B cell (primary cell): Measurements from ENCODE around the gene TMEM26. TPM values are rescaled to one million over a fixed set of nuclear protein-coding genes. Genes with fewer than 3 reads are reported as not detected.
A peak's percentile ranks its signal among the peaks of the same experiment; 100 is the strongest.

Source experiments
- ATAC-seq: fragments of 200-7000 bp; cut with Tn5 transposase; one replicate; pipeline ENCODE4 v1.10.0; 2021; ENCODE audit warnings: low read depth, mild to moderate bottlenecking, moderate number of reproducible peaks, moderate library complexity
- CTCF ChIA-PET: fragments of 350-600 bp; sonication (Branson Sonifier 250); formaldehyde crosslinking; loops from one replicate; lab custom pipeline; 2021; ENCODE audit warnings: antibody characterized with exemption, inconsistent platforms; lab: Charles Lee
- POLR2A ChIA-PET: fragments of 350-600 bp; sonication (Branson Sonifier 250); formaldehyde crosslinking; loops from one replicate; lab custom pipeline; 2021; ENCODE audit warnings: antibody characterized with exemption; lab: Charles Lee
- DNase-seq: peaks from one replicate; pipeline ENCODE4 v3.0.0; 2013
- H2AFZ ChIP-seq: 2 replicates; pipeline ENCODE4 v1.6.1; 2012; ENCODE audit warnings: mild to moderate bottlenecking, low read depth, low read length; ENCODE audit not compliant: insufficient read depth, poor library complexity, severe bottlenecking
- H3K27ac ChIP-seq, 2 donors: 1 replicate in 1 of 2; 2 replicates in 1 of 2; pipeline ENCODE4 v1.5.1; 2012 to 2013; ENCODE audit warnings: low read length in 2 of 2, mild to moderate bottlenecking in 2 of 2, moderate library complexity in 1 of 2
- H3K27me3 ChIP-seq, 4 experiments: fragments of 200-600 bp in 1 of 4; sonication (generic) in 1 of 4; replicated peaks in 1 of 4; 1 replicate in 2 of 4; 2 replicates in 2 of 4; pipeline versions ENCODE4 v1.6.1 to v1.7.0; 2013 to 2016; ENCODE audit warnings: low read length in 3 of 4, mild to moderate bottlenecking in 2 of 4, mixed read lengths in 1 of 4, moderate library complexity in 1 of 4; ENCODE audit not compliant: insufficient read depth in 4 of 4, control insufficient read depth in 3 of 4; ENCODE audit errors: control extremely low read depth in 1 of 4
- H3K36me3 ChIP-seq, 2 experiments: replicated peaks in 1 of 2; 1 replicate in 1 of 2; 2 replicates in 1 of 2; pipeline versions ENCODE4 v1.6.1 to v1.7.1; 2013; ENCODE audit warnings: low read length in 1 of 2; ENCODE audit not compliant: insufficient read depth in 2 of 2, control insufficient read depth in 1 of 2; ENCODE audit errors: control extremely low read depth in 1 of 2, extremely low read depth in 1 of 2
- H3K4me1 ChIP-seq, 2 donors: fragments of 200-600 bp in 1 of 2; sonication (generic) in 1 of 2; 1 replicate in 1 of 2; 2 replicates in 1 of 2; pipeline versions ENCODE4 v1.5.1 to v1.6.1; 2013 to 2017; ENCODE audit warnings: low read length in 2 of 2; ENCODE audit not compliant: control insufficient read depth in 2 of 2, insufficient read depth in 2 of 2
- H3K4me2 ChIP-seq: replicated peaks from 2 replicates; pipeline ENCODE3; 2012; ENCODE audit warnings: mild to moderate bottlenecking, low read depth, low read length; ENCODE audit not compliant: poor library complexity, severe bottlenecking
- H3K4me3 ChIP-seq, 5 experiments: fragments of 200-600 bp in 1 of 5; sonication (generic) in 1 of 5; 1 replicate in 3 of 5; 2 replicates in 2 of 5; pipeline versions ENCODE4 v1.5.1 to v1.7.0; 2011 to 2016; ENCODE audit warnings: low read length in 4 of 5, mild to moderate bottlenecking in 4 of 5, low read depth in 2 of 5, control low read depth in 1 of 5, moderate library complexity in 1 of 5; ENCODE audit not compliant: insufficient read depth in 1 of 5; ENCODE audit errors: control extremely low read depth in 1 of 5, extremely low read depth in 1 of 5
- H3K79me2 ChIP-seq: fragments of 200-600 bp; sonication (generic); one replicate; pipeline ENCODE4 v1.6.0; 2016; ENCODE audit warnings: low read length; ENCODE audit not compliant: control insufficient read depth, insufficient read depth
- H3K9ac ChIP-seq: fragments of 200-600 bp; sonication (generic); 2 replicates; pipeline ENCODE4 v1.6.1; 2017; ENCODE audit warnings: mild to moderate bottlenecking, low read length, moderate library complexity
- H3K9me3 ChIP-seq, 3 donors: one replicate each; pipeline versions ENCODE4 v1.6.1 to v1.7.1; 2013; ENCODE audit warnings: low read length in 2 of 3; ENCODE audit not compliant: control insufficient read depth in 2 of 3, insufficient read depth in 1 of 3; ENCODE audit errors: control extremely low read depth in 1 of 3
- H4K20me1 ChIP-seq: 2 replicates; pipeline ENCODE4 v1.6.0; 2012; ENCODE audit warnings: mild to moderate bottlenecking, low read length; ENCODE audit not compliant: insufficient read depth, control insufficient read depth, poor library complexity, severe bottlenecking
- H3K27ac Mint-ChIP-seq: one replicate; pipeline ENCODE4 v1.8.0; 2021; ENCODE audit warnings: mixed read lengths
- H3K27me3 Mint-ChIP-seq: one replicate; pipeline ENCODE4 v1.8.0; 2021; ENCODE audit warnings: mixed read lengths
- H3K4me1 Mint-ChIP-seq: one replicate; pipeline ENCODE4 v1.8.0; 2021; ENCODE audit warnings: mixed read lengths
- H3K4me3 Mint-ChIP-seq: one replicate; pipeline ENCODE4 v1.8.0; 2021; ENCODE audit warnings: mixed read lengths
- H3K9me3 Mint-ChIP-seq: one replicate; pipeline ENCODE4 v1.8.0; 2022; ENCODE audit warnings: mixed read lengths; ENCODE audit not compliant: insufficient read depth
- CTCF ChIP-seq: fragments of 200-600 bp; IDR thresholded peaks from one replicate; pipeline ENCODE4 v1.8.0; 2022; ENCODE audit warnings: antibody characterized with exemption, mild to moderate bottlenecking
- EZH2 ChIP-seq: IDR thresholded peaks from 2 replicates; pipeline ENCODE4 v1.6.1; 2012; ENCODE audit warnings: borderline replicate concordance, low read depth, mild to moderate bottlenecking, moderate library complexity, low read length; ENCODE audit not compliant: insufficient read depth, poor library complexity, severe bottlenecking
- WGBS: methylation state at CpG from one replicate; pipeline ENCODE4 v1.1.5; 2013; ENCODE audit warnings: missing lambda C conversion rate; ENCODE audit not compliant: insufficient coverage; 5-methylcytosine and 5-hydroxymethylcytosine counted together
- intact Hi-C: fragments of 100-400 bp; cut with micrococcal nuclease; formaldehyde crosslinking; loops from one replicate; pipeline ENCODE4 v1.10.0; 2022
- polyA minus RNA-seq: library from RNA; depleted of rRNA, polyadenylated mRNA; stranded (reverse); fragments of >200 nt; gene quantifications from 2 replicates; pipeline ENCODE4 v1.2.3, GENCODE V29; 2012
- polyA plus RNA-seq: library from polyadenylated mRNA; depleted of rRNA; stranded (reverse); fragments of >200 nt; gene quantifications from 2 replicates; pipeline ENCODE4 v1.2.3, GENCODE V29; 2012
- total RNA-seq, 2 donors: library from RNA; stranded (reverse); fragments of 120-200 nt in 1 of 2; gene quantifications; 1 replicate in 1 of 2; 2 replicates in 1 of 2; pipeline versions ENCODE4 v1.2.3 to v1.2.4, GENCODE V29; 2013 to 2022

The TMEM26 gene
- total RNA-seq (not detected in 2 replicates), polyA plus RNA-seq (not detected in 2 replicates), polyA minus RNA-seq (not detected in 2 replicates)
- total RNA-seq (2013) = 0.21 TPM

- H3K4me3 ChIP-seq = no peak within 1 kb of the TSS
- no peaks in the 10 kb centered on the region for H3K36me3 ChIP-seq
- H3K27me3 ChIP-seq = peaks cover 0 to 22% (median 12%) of the 10 kb centered on the region in 4 experiments
- ChIA-PET CTCF (no interaction called here), POLR2A (no interaction called here)
- H3K27ac Mint-ChIP-seq = no peak within 1 kb of the TSS
- H3K4me2 ChIP-seq = peak within 1 kb of the TSS; percentile 31
- ATAC-seq (no peak), DNase-seq (peak; percentile 5)
- peaks cover 0 to 8% (median 0%) of the 10 kb centered on the region in 3 donors for H3K9me3 ChIP-seq
- TF ChIP-seq EZH2 (no peak), CTCF (no peak)
- peaks cover 10% of the 10 kb centered on the region for H3K4me1 Mint-ChIP-seq
- WGBS = 6% methylated on average over 55 of the region's 58 CpGs
- no peaks in the 10 kb centered on the region for H3K79me2 ChIP-seq
- intact Hi-C loops = no loop called here
- no peaks in the 10 kb centered on the region for H3K9me3 Mint-ChIP-seq
- H3K4me3 Mint-ChIP-seq = peak within 1 kb of the TSS; percentile 28
- H3K27ac ChIP-seq = no peak within 1 kb of the TSS
- H4K20me1 ChIP-seq = no peaks in the 10 kb centered on the region
- H3K4me1 ChIP-seq = peaks cover 9 to 13% of the 10 kb centered on the region in 2 donors
- H2AFZ ChIP-seq = peak within 1 kb of the TSS; percentile 36
- no peak within 1 kb of the TSS for H3K9ac ChIP-seq
- peaks cover 54% of the 10 kb centered on the region for H3K27me3 Mint-ChIP-seq
These were observed at the start of gene TMEM26 for GRCh38 chr10:61452655-61453641. Gene TMEM26, minus strand, starts transcription at chr10:61453381. Its CDS starts 300 bp downstream, at chr10:61453081.

GRCh38 chr10:61500460-61500859 is 47.3 kb upstream of the TMEM26 start:
- H3K4me3 Mint-ChIP-seq = no peak overlapping the region
- ChIA-PET POLR2A (no interaction called here), CTCF (interaction anchor here (0.5 kb wide), 1 partner anchor 148 kb away, joined by 3 read pairs; no protein-coding TSS in a partner anchor)
- no peak overlapping the region for H3K27ac ChIP-seq
- H3K4me1 ChIP-seq = no peaks in the 10 kb centered on the region
- intact Hi-C loops = no loop called here
- no peaks in the 10 kb centered on the region for H3K4me1 Mint-ChIP-seq
- H3K36me3 ChIP-seq = no peaks in the 10 kb centered on the region
- ATAC-seq = no peak
- no peaks in the 10 kb centered on the region for H3K27me3 ChIP-seq
- no peak overlapping the region for H3K9ac ChIP-seq
- H2AFZ ChIP-seq = no peak overlapping the region
- no peak for TF ChIP-seq EZH2
- TF ChIP-seq CTCF = no peak
- peaks cover 6% of the 10 kb centered on the region for H3K27me3 Mint-ChIP-seq
- DNase-seq = no peak
- H3K79me2 ChIP-seq = no peaks in the 10 kb centered on the region
- H3K9me3 Mint-ChIP-seq = no peaks in the 10 kb centered on the region
- H3K4me2 ChIP-seq = no peak overlapping the region
- no peaks in the 10 kb centered on the region for H3K9me3 ChIP-seq
- no peak overlapping the region for H3K27ac Mint-ChIP-seq
- H3K4me3 ChIP-seq = no peak overlapping the region
- H4K20me1 ChIP-seq = no peaks in the 10 kb centered on the region
